Measurements from ENCODE around the gene AUTS2. TPM values are rescaled to one million over a fixed set of nuclear protein-coding genes. Genes with fewer than 3 reads are reported as not detected.

AUTS2 gene
- total and polyA plus RNA-seq, 2 of the 8 experiments (the other 6 are each of a cell fraction or from before 2014, with no cell fraction given) = 25.9 to 101 TPM

DNA sequence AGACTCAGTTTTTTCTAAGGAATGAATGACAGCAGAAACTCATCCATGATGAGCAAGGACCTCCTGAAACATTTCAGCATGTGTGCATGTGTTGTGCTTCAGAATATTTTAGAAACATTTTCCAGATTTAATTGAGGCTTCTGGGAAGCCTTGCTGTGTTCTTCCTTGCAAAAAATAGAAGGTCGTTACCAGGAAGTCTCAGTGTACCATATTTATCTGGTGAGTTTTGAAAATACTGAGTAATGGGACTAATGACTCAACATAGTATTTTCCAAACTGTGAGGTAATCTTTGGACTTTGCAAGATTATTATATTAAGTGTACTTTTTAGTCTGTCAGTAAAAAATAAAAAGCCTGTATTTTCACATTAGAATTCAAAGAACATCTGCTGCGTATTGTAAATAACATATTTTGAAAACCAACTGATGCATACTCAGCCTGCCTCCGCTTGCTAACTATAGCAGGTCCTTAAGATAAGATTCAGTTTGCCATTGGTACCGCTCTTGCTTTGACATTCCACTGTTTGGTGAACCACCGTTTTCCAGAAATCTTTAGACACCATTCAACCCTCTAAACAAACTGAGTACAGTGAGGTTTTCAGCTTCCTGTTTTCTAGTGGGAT, 794.1 kb downstream of the AUTS2 start (continued):
- TF ChIP-seq, protein P1, sequence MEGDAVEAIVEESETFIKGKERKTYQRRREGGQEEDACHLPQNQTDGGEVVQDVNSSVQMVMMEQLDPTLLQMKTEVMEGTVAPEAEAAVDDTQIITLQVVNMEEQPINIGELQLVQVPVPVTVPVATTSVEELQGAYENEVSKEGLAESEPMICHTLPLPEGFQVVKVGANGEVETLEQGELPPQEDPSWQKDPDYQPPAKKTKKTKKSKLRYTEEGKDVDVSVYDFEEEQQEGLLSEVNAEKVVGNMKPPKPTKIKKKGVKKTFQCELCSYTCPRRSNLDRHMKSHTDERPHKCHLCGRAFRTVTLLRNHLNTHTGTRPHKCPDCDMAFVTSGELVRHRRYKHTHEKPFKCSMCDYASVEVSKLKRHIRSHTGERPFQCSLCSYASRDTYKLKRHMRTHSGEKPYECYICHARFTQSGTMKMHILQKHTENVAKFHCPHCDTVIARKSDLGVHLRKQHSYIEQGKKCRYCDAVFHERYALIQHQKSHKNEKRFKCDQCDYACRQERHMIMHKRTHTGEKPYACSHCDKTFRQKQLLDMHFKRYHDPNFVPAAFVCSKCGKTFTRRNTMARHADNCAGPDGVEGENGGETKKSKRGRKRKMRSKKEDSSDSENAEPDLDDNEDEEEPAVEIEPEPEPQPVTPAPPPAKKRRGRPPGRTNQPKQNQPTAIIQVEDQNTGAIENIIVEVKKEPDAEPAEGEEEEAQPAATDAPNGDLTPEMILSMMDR (IDR thresholded peaks at IDR 0.05; ENCODE audit: control extremely low read depth in 1 of 3, insufficient read depth in 1 of 3, low read depth in 1 of 3, low read length in 3 of 3) = no peak
- TF ChIP-seq SIX5 (IDR thresholded peaks at IDR 0.05; ENCODE audit: low read depth, low read length) = no peak
